ENCODE data around the gene TTLL4.

The TTLL4 gene

GRCh38 chr2:218710687-218711549 is at the start of gene TTLL4:
Gene TTLL4, plus strand, starts transcription at chr2:218710835. Its CDS starts 26,842 bp downstream, at chr2:218737677.
- peak; percentile 91 for DNase-seq (ENCODE audit: low read depth)

- no peak for DNase-seq (ENCODE audit: low read depth)
These were observed 48.3 kb upstream of the TTLL4 start for GRCh38 chr2:218662377-218662776.

GRCh38 chr2:218662827-218663226 is 47.8 kb upstream of the TTLL4 start:
- DNase-seq (ENCODE audit: low read depth): no peak

GRCh38 chr2:218663901-218664300 is 46.7 kb upstream of the TTLL4 start:
- no peak for DNase-seq (ENCODE audit: low read depth)

- DNase-seq (ENCODE audit: low read depth): no peak
These were observed 46.0 kb upstream of the TTLL4 start for GRCh38 chr2:218664653-218665052.

- DNase-seq (ENCODE audit: low read depth): no peak
These were observed 39.5 kb upstream of the TTLL4 start for GRCh38 chr2:218671097-218671653.

- DNase-seq (ENCODE audit: low read depth): peak; percentile 80
These were observed 38.7 kb upstream of the TTLL4 start, which contains the start of the genes RNF25 and STK36 for GRCh38 chr2:218671654-218672566. Gene RNF25, minus strand, starts transcription at chr2:218672002. Its CDS starts 32 bp downstream, at chr2:218671970. Gene STK36, plus strand, starts transcription at chr2:218672086. Its CDS starts 744 bp downstream, at chr2:218672830.

GRCh38 chr2:218679119-218679518 is 31.5 kb upstream of the TTLL4 start:
- DNase-seq (ENCODE audit: low read depth): no peak

GRCh38 chr2:218680061-218680460 is 30.6 kb upstream of the TTLL4 start:
- DNase-seq (ENCODE audit: low read depth): no peak

GRCh38 chr2:218687400-218688060 is 23.1 kb upstream of the TTLL4 start:
- DNase-seq (ENCODE audit: low read depth): peak; percentile 61

GRCh38 chr2:218691234-218691633 is 19.4 kb upstream of the TTLL4 start:
- peak; percentile 39 for DNase-seq (ENCODE audit: low read depth)

- no peak for DNase-seq (ENCODE audit: low read depth)
These were observed 16.1 kb upstream of the TTLL4 start for GRCh38 chr2:218694405-218695145.

- no peak for DNase-seq (ENCODE audit: low read depth)
These were observed 11.8 kb upstream of the TTLL4 start for GRCh38 chr2:218698885-218699284.

- no peak for DNase-seq (ENCODE audit: low read depth)
These were observed 8.8 kb upstream of the TTLL4 start for GRCh38 chr2:218701806-218702205.

- no peak for DNase-seq (ENCODE audit: low read depth)
These were observed 7.3 kb upstream of the TTLL4 start for GRCh38 chr2:218703341-218703740.

GRCh38 chr2:218708086-218708485 is 2.5 kb upstream of the TTLL4 start:
- DNase-seq (ENCODE audit: low read depth): no peak

GRCh38 chr2:218709908-218710307 is 727 bp upstream of the TTLL4 start:
- DNase-seq (ENCODE audit: low read depth): no peak

GRCh38 chr2:218710334-218710686 is 325 bp upstream of the TTLL4 start:
- DNase-seq (ENCODE audit: low read depth): no peak

GRCh38 chr2:218711550-218711929 is 905 bp downstream of the TTLL4 start:
- no peak for DNase-seq (ENCODE audit: low read depth)

GRCh38 chr2:218713922-218714321 is 3.3 kb downstream of the TTLL4 start:
- DNase-seq (ENCODE audit: low read depth): no peak

- no peak for DNase-seq (ENCODE audit: low read depth)
These were observed 5.4 kb downstream of the TTLL4 start for GRCh38 chr2:218716070-218716469.

All from GM04504 (cell line).